Upper lobe of right lung (tissue), 1 donor: Measurements from ENCODE around the gene PLCH2. TPM values are rescaled to one million over a fixed set of nuclear protein-coding genes. Genes with fewer than 3 reads are reported as not detected.

Experiments used
- ATAC-seq: fragments of 200-7000 bp; cut with Tn5 transposase; one replicate; pipeline ENCODE4 v1.9.1; 2020; ENCODE audit warnings: mild to moderate bottlenecking, moderate library complexity
- DNase-seq: peaks from one replicate; pipeline ENCODE4 v3.0.0-alpha.2; 2020
- H3K27ac ChIP-seq: fragments of 200-600 bp; one replicate; pipeline ENCODE4 v1.8.0; 2022
- H3K27me3 ChIP-seq: fragments of 200-600 bp; one replicate; pipeline ENCODE4 v1.8.0; 2022; ENCODE audit warnings: mild to moderate bottlenecking
- H3K36me3 ChIP-seq: fragments of 200-600 bp; one replicate; pipeline ENCODE4 v1.8.0; 2022
- H3K4me1 ChIP-seq: fragments of 200-600 bp; one replicate; pipeline ENCODE4 v1.8.0; 2022
- H3K4me3 ChIP-seq: fragments of 200-600 bp; one replicate; pipeline ENCODE4 v1.8.0; 2022; ENCODE audit warnings: mild to moderate bottlenecking
- H3K9me3 ChIP-seq: fragments of 200-600 bp; one replicate; pipeline ENCODE4 v1.8.0; 2022
- CTCF ChIP-seq: fragments of 200-600 bp; IDR thresholded peaks from one replicate; pipeline ENCODE4 v1.8.0; 2022; ENCODE audit warnings: antibody characterized with exemption
- intact Hi-C: fragments of 100-400 bp; cut with DNase I; formaldehyde crosslinking; loops from one replicate; pipeline ENCODE4 v1.11.0; 2022
- total RNA-seq: library from RNA; stranded (reverse); fragmentation: NEBNext Ultra II Directional; extraction: Animal tissue kit (Norgen Biotek cat#: 25700); gene quantifications from one replicate; pipeline ENCODE4 v1.2.1, GENCODE V29; 2021
- donor health status: DM: no; HTN: yes; CAD: no; lungs with severe emphysema.

PLCH2 gene
- total RNA-seq, 1 donor from 2014 or later = 2.4 TPM

- Histone ChIP-seq H3K4me3 (no peak overlapping the region), H3K9me3 (no peaks in the 10 kb centered on the region), H3K36me3 (no peaks in the 10 kb centered on the region), H3K4me1 (no peaks in the 10 kb centered on the region), H3K27me3 (peaks cover 27% of the 10 kb centered on the region), H3K27ac (no peak overlapping the region)
- intact Hi-C loops = no loop called here
- no peak for TF ChIP-seq CTCF
- DNase-seq (no peak), ATAC-seq (no peak)
Measured at GRCh38 chr1:2451741-2452140, 24.3 kb upstream of the PLCH2 start.

GRCh38 chr1:2452201-2452931 is 23.7 kb upstream of the PLCH2 start:
- Histone ChIP-seq H3K4me3 (no peak overlapping the region), H3K36me3 (no peaks in the 10 kb centered on the region), H3K4me1 (no peaks in the 10 kb centered on the region), H3K9me3 (no peaks in the 10 kb centered on the region), H3K27me3 (peaks cover 24% of the 10 kb centered on the region), H3K27ac (no peak overlapping the region)
- intact Hi-C loops = no loop called here
- TF ChIP-seq CTCF = no peak
- DNase-seq = no peak
- no peak for ATAC-seq

GRCh38 chr1:2452932-2453315 is 23.2 kb upstream of the PLCH2 start:
- Histone ChIP-seq H3K27me3 (peaks cover 24% of the 10 kb centered on the region), H3K4me3 (no peak overlapping the region), H3K4me1 (no peaks in the 10 kb centered on the region), H3K36me3 (no peaks in the 10 kb centered on the region), H3K9me3 (no peaks in the 10 kb centered on the region), H3K27ac (no peak overlapping the region)
- TF ChIP-seq CTCF = no peak
- ATAC-seq = no peak
- DNase-seq = no peak
- intact Hi-C loops = no loop called here

GRCh38 chr1:2454227-2454626 is 21.9 kb upstream of the PLCH2 start:
- Histone ChIP-seq H3K36me3 (no peaks in the 10 kb centered on the region), H3K4me3 (no peak overlapping the region), H3K27me3 (peaks cover 24% of the 10 kb centered on the region), H3K4me1 (no peaks in the 10 kb centered on the region), H3K9me3 (no peaks in the 10 kb centered on the region), H3K27ac (no peak overlapping the region)
- no peak for TF ChIP-seq CTCF
- ATAC-seq (no peak), DNase-seq (no peak)
- intact Hi-C loops = no loop called here

- Histone ChIP-seq H3K27me3 (peaks cover 24% of the 10 kb centered on the region), H3K4me3 (no peak overlapping the region), H3K27ac (no peak overlapping the region), H3K9me3 (no peaks in the 10 kb centered on the region), H3K36me3 (no peaks in the 10 kb centered on the region), H3K4me1 (no peaks in the 10 kb centered on the region)
- no peak for TF ChIP-seq CTCF
- no peak for DNase-seq
- intact Hi-C loops = no loop called here
- ATAC-seq = no peak
Measured at GRCh38 chr1:2455757-2456156, 20.3 kb upstream of the PLCH2 start.

- Histone ChIP-seq H3K27ac (no peak overlapping the region), H3K27me3 (peaks cover 16% of the 10 kb centered on the region), H3K36me3 (no peaks in the 10 kb centered on the region), H3K4me3 (no peak overlapping the region), H3K9me3 (no peaks in the 10 kb centered on the region), H3K4me1 (no peaks in the 10 kb centered on the region)
- no peak for TF ChIP-seq CTCF
- ATAC-seq (no peak), DNase-seq (no peak)
- intact Hi-C loops = no loop called here
Measured at GRCh38 chr1:2457444-2457843, 18.6 kb upstream of the PLCH2 start.
